T1000 (cell line): ENCODE measurements around the gene PPFIA1.

Source experiments
- DNase-seq: peaks from one replicate; lab custom pipeline; 2025; ENCODE audit warnings: mixed read lengths; lab: John Stamatoyannopoulos, UW

The PPFIA1 gene

DNA sequence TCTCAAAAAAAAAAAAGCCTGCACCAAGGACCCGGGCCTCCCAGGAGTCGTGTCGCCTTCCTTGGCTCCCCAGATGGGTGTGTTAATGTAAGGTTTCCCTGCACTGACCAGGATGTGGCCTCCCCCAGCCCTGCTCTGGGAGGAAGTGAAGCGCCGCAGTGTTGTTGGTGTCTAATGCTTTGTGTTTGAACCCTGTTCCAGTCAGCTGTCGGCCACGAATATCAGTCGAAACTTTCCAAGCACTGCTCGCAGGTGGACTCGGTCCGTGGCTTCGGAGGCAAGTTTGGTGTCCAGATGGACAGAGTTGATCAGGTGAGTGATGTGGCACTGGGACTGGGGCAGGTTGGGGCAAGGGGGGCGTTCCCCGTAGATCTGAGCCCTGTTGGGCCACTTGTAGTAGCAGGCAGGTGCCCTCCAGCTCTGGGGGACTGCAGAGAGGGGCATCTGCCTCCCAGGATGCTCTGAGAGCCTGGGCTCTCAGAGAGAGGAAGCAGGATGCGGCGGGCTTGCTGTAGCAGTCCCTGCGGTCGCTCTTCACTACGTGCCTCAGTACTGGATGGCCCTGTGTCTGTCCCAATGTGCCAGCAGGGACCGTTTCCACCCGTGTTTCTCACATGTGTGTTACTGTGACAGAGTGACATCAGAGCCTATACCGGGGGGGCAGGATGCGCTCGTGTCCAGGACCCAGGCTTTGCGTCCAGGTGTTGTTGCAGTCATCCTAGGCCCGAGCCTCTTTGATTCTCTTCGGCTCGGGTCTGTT, 144.0 kb downstream of the PPFIA1 start:
- DNase-seq, result no peak

DNA sequence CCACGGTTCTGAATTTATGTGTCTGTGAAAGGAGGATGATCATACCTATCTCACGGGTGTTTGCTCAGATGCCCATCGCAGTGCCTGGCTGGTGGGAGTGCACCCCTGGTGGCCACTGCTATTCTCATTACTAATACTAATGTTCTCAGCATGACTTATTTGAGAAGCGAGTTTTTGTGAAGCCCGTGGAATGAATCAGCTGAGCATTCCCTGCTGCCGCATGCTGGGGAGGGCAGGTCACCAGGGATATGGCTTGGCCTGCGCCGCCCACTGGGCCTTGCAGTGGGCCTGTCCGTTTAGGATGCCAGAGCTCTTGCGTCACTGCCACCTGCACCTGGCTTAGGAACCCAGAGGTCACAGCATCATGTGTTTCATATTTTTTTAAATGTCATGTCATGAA, 144.7 kb downstream of the PPFIA1 start:
- peak; percentile 17 for DNase-seq

- no peak for DNase-seq
Observed at GRCh38 chr11:70415642-70416395, 145.3 kb downstream of the PPFIA1 start.

GRCh38 chr11:70416881-70417280, 146.4 kb downstream of the PPFIA1 start:
- no peak for DNase-seq

DNA sequence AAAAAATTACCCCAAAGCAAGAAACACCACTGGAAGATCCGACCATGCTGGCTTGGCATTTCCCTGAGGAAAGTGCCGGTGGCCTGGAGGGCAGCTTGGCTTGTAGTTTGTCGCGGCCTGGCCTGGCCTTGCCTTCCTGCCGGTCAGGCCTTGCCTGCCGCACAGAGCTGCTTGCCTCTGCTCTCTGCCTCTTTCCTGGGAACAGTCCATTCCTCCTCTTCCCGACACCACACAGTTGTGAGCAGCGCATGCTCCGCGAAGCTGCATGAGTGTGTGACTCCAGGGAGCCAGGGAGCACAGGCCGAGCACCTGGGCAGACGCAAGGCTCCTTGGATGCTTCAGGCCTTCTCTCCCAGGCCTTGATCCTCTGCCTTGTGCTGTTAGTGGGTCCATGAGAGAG, 147.6 kb downstream of the PPFIA1 start:
- no peak for DNase-seq

GRCh38 chr11:70419307-70420007, 149.0 kb downstream of the PPFIA1 start:
- no peak for DNase-seq

- no peak for DNase-seq
Observed at GRCh38 chr11:70420008-70420464, 149.5 kb downstream of the PPFIA1 start.

DNA sequence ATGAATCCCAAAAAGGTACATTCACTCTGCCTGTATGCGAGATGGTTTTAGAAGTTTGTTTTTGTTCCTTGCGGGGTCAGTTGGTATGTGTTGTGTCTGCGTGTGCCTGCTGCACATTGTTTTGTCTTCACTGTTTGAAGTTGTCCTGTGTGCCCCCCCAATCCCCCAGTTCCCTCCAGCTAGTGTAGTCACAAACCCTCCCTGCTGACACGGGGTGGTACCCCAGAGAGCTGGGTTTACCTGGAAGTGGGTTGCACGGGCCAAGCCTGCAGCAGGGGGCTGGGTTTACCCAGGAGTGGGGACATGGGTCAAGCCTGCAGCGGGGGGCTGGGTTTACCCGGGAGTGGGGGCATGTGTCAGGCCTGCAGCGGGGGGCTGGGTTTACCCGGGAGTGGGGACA, 150.0 kb downstream of the PPFIA1 start:
- no peak for DNase-seq

- DNase-seq, result no peak
Observed at GRCh38 chr11:70421123-70421522, 150.6 kb downstream of the PPFIA1 start.

DNA sequence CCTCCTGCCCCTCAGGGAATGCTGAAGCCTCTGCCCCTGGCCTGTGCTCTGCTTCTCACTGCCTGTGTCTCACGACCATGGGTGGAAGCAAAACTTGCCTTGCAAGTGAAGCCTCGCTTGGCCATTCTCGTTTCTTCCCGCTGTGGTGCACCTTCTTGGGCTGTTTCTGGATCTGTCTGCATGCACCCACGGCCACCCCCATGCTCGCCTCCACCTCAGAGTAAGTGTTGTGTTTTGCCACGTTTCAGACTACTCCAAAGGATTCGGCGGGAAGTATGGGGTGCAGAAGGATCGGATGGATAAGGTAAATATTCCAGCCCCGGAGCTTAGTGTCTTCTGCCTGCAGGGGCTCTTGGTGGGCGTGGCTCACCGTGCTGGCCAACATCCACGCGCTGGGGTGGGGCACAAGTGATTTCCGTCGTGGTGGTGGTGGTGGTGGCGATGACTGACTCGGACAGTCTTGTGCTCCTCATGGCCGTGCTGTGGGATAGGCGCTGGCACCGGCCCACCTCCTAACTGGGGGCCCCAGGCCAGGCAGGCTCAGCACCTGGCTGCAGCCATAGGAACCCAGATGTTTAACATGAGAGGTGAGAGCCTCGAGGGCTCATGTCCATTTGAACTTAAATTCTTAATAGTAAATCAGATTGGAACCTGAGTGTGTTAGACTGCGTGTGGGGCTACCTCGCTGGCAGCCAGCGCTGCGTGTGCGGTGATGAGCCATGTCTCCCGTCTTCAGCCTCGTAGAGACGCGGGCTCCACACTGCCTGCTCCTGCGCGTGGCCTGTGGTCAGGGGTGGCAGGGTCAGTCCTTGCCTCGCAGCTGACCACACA, 152.4 kb downstream of the PPFIA1 start:
- no peak for DNase-seq

GRCh38 chr11:70423523-70424505, 153.3 kb downstream of the PPFIA1 start:
- peak; percentile 22 for DNase-seq

DNA sequence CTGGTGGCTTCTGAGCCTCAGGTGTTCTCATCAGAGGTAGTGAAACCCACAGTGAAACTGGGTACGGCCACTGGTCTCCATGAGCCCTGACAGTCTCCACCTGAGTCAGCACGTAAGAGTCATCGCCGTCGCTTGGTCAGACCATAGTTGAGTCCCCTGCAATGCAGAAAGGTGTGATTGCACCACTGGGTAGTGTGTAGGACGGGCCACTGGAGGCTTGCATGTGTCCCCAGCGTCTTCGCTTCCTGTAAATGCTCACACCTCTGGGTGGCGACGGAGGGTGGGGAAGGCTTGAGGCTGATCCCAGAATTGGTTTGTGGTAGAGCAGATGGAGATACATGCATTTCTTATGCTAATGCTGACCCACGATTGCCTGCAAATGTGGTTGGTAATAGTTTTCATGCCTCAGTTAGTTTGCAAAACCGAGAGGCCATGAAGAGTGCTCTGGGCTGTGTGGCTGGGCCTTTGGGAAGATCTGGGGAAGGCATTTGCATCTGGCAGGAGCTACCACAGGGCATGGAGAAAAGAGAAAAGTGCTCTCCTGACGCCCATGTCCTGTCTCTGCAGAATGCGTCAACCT, 154.4 kb downstream of the PPFIA1 start:
- no peak for DNase-seq

- DNase-seq, result no peak
Observed at GRCh38 chr11:70427436-70427835, 156.9 kb downstream of the PPFIA1 start.

DNA sequence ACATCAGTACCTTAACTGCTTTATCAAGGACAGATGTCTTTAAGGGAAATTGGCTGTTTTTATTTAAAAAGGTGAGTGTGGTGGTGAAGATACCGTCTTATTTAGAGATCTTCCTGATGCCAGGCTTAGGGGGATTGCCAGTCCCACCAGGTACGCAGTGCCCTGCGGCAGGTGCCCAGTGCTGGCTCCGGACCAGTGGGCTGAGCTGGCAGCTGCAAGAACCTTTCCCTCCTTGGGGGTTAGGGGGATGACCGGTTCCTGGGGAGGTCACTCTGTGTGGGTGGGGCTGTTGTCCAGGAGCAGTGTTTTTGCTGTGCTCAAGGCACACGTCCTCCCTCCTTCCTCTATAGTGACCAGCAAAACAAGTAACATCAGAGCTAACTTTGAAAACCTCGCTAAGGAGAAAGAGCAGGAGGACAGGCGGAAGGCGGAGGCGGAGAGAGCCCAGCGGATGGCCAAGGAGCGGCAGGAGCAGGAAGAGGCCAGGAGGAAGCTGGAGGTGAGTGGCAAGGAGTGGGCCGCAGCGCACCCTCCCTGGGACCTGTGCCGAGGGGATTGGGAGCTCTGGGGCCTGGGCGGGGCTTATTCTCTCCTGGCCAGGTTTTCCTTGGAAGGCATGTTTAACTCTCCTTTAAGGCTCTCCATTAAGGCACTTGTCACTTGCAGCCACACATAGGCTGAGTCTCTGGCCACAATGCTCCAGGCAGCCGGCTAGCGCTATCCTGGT, 158.4 kb downstream of the PPFIA1 start:
- no peak for DNase-seq

- DNase-seq, result no peak
Observed at GRCh38 chr11:70429428-70429705, 158.9 kb downstream of the PPFIA1 start.

- DNase-seq, result no peak
Observed at GRCh38 chr11:70429724-70430521, 159.4 kb downstream of the PPFIA1 start.

GRCh38 chr11:70430671-70431574, 160.4 kb downstream of the PPFIA1 start:
- DNase-seq, result no peak

GRCh38 chr11:70431611-70432010, 161.1 kb downstream of the PPFIA1 start:
- no peak for DNase-seq
